HG03558 (cell line): Measurements from ENCODE around the gene CD9.
"Not testable (repeated sequence)": the region's sequence is repeated elsewhere in the genome, so short reads cannot be mapped to it uniquely, and the experiment has no call there.

Experiments used
- ATAC-seq: cut with Tn5 transposase; IDR thresholded peaks from one replicate; pipeline ENCODE4 v1.9.1; 2021; ENCODE audit warnings: moderate number of reproducible peaks; ENCODE audit not compliant: unreplicated experiment; ENCODE audit errors: extremely low read depth

The CD9 gene

DNA sequence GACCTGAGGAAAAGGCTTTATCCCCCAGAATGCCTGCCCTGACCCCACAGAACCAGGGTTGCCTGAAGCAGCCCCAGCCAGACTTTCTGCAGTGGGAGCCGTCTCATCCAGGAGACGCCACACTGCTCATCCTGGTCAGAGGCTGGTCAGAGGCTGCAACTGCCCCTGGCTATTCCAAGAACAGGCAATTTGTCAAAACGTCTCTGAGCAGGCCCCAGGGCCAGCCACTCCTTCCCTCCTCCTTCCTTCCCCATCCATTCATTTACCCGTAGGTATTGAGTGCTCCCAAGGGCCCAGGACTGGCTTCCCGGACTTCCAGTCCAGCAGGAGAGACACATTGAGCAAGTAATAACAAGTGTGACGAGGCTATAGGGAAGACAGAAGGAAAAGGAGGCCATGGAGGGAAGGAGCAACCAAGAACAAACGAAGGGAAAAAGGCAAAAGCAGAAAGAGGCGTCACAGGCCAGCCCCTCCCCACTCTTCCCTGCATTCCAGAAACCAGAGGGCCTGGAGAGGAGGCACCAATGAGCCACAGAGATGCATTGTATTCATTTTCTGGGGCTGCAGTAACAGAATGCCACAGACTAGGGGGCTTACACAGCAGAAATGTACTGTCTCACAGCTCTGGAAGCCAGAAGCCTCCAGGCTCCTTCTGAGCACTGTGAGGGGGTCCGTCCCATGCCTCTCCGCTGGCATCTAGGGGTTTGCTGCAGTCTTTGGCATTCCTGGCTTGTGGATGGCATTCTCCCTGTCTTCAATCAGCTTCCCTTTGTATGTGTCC lies 21.0 kb upstream of the CD9 start:
- ATAC-seq: no peak

GRCh38 chr12:6180268-6181051 lies 19.7 kb upstream of the CD9 start:
- no peak for ATAC-seq

GRCh38 chr12:6181166-6181565 lies 19.0 kb upstream of the CD9 start:
- no peak for ATAC-seq

DNA sequence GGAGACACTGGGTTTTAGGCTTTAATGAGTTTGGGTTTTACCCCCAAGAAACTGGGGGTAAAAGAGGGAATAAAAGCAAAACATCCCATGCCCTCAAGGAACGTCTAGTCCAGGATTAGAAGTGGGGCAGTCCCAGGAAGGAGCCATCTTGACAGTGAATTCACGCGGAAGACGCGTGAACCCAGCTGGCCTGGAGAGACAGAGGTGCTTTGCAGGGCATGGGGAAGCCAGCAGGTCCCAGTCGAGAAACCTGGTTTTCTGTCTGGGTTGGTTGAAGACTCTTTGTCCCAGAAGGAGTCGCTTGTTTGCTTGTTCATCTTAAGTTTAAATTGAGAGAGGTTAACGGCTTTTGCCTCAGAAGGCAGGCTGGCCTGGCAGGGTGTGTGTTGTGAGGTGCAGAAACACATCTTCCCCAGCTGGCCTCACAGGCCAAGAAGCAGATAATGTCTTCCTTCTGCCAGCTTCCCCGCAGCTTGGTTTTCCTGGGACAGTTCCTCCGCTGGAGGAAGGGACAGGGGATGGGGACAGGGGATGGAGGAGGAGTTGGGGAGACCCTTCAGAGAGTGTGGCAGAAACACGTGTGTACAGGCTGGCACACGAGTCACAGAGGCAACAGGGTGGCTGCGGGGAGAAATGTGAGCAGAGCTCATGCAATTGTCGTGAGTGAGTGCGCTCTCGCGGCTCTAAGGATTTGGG lies 18.5 kb upstream of the CD9 start:
- no peak for ATAC-seq

- no peak for ATAC-seq
These were observed 17.8 kb upstream of the CD9 start for GRCh38 chr12:6182279-6182898.

DNA sequence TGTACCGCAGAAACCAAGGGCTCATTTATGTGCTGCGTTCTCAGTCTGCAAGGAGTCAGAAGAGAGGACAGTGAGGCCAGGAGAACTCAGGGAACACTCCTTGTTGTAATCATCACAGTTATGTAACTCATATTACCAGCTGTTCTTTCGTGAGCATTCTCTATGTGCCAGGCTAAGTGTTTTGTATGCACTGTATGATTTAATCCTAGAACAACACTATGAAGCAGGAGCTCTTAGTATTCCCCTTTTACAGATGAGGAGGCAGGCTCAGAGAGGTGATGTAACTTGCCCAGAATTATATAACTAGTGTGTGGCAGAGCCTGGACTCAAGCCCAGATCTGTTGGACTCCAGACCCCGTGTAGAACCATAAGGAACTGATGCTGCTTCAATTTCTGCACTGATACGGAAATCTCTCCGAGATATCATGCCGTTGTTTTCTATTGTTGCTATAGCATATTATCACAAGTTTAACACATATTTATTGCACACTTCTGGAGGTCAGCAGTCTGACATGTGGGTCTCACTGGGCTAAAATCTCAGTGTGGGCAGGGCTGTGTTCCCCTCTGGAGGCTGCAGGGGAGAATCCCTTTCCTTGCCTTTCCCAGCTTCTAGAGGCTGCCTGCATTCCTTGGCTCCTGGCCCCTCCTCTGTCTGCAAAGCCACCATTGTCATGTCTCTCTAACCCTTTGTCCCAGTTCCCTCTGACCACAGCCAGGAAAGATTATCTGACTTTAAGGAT lies 16.3 kb upstream of the CD9 start:
- no peak for ATAC-seq

- ATAC-seq: no peak
These were observed 14.0 kb upstream of the CD9 start for GRCh38 chr12:6185961-6186827.

DNA sequence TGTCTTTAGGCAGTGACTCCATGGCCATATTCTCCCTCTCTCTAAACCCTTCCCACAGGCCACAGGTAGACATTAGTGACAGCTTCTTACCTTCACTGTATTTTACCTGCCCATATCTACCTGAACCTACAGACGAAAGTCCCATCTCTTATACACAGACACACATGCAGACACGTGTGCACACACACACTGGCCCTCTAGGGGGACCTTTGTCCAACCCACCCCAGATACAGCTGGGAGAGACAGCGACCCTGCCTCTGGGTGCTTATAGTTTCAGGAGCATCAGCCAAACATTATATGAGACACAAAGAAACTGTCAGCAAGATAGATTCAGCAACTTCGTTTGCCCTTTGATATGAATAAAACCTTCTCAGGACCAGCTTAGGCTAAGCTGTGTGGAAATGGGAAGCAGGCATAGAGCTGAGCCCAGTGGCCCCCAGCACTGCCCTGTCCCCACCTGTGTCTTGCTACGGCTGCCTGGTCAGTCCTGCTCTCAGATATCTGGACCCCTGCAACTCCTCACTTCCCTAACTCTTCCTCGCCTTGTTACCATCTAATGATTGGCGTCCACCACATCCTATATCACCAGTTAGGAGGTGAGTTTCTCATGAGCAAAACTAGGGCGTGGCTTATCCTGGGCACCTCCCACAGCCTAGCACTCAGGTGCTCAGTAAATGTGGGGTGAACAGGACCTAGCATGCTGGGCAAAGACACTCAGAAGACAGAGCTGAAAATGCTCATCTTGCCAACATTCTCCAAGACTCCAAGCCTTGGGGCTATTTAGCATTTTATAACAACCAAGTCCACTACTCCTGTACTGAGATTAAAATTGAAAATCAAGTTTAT lies 12.0 kb upstream of the CD9 start:
- ATAC-seq: no peak

- no peak for ATAC-seq
These were observed 11.2 kb upstream of the CD9 start for GRCh38 chr12:6189028-6189427.

- not testable (repeated sequence) for ATAC-seq
These were observed 10.1 kb upstream of the CD9 start for GRCh38 chr12:6189952-6190598.

- not testable (repeated sequence) for ATAC-seq
These were observed 9.3 kb upstream of the CD9 start for GRCh38 chr12:6190767-6191530.

DNA sequence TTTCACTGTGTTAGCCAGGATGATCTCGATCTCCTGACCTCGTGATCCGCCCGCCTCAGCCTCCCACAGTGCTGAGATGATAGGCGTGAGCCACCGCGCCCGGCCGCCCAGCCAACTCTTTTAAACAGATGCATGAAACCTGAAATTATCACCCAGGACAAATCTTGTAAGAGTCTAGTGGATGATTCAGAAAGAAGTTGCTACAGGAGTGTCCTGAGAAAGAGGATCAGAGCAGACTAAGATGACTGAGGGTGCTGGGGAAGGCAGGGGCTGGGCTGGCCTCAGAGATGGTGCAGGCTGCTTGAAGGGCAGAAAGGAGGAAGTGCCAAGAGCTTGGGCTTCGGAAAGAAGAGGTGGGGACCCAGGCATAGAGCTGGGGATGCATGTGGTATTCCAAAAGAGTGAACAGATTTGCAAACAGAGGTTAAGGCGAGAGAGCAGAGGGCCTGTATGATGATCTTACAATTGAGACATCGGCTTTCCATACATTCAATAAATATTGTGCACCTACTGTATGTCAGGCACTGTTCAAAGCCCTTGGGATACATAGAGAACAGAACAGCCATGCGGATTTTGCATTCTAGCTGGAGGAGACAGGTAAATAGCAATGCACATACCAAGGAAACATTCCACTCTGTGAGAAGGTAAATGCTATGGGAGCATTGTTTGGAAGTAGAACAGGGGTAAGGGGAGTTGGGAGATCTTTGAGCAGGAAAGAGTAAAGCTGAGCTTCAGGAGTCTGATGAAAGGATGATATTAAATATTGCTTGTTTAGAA lies 7.4 kb upstream of the CD9 start:
- ATAC-seq: no peak

GRCh38 chr12:6193853-6194815 lies 6.1 kb upstream of the CD9 start:
- no peak for ATAC-seq

DNA sequence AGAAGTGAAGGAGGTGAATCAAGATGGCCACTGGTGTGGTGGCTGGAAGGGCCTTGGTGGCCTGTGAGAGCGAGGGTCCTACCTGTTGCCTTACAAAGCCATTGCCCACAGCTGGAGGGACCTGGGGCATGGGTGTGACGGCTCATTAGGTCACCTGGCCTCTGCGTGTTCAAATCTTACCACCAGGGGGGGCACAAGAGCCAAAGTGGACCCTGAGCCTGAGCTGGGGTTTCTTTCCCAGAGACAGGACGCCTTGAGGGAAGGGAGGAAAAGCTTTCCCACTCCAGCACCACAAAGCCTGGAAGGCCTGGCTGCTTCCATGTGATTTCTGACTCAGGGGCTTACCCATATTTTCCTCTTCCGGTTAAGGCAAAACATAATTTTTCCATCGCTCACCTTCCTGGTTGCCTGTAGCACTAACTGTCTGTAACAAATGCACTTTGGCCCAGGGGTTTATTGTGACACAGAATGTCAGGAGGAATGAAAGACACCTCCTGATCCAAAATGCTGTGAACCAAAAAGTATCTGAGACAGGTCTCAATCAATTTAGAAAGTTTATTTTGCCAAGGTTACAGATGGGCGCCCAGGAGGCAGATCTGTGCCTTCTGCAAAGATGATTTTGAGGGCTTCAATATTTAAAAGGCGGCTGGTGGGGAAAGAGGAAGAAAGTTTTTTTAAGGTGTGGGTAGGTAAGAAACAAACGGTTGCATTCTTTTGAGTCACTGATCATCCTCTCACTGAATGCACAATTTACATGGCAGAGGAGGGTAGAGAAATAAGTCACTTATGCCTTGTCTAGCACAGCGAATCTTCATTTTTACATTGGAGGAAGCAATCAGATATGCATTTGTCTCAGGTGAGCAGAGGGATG lies 4.3 kb upstream of the CD9 start:
- no peak for ATAC-seq
